GM19324 (cell line): ENCODE data around the gene ACYP1.
"Not testable (repeated sequence)": the region's sequence is repeated elsewhere in the genome, so short reads cannot be mapped to it uniquely, and the experiment has no call there.

Source experiments
- ATAC-seq: cut with Tn5 transposase; IDR thresholded peaks from one replicate; pipeline ENCODE4 v1.9.1; 2021; ENCODE audit warnings: mild to moderate bottlenecking, moderate library complexity; ENCODE audit not compliant: unreplicated experiment, low FRiP score

ACYP1 gene

DNA sequence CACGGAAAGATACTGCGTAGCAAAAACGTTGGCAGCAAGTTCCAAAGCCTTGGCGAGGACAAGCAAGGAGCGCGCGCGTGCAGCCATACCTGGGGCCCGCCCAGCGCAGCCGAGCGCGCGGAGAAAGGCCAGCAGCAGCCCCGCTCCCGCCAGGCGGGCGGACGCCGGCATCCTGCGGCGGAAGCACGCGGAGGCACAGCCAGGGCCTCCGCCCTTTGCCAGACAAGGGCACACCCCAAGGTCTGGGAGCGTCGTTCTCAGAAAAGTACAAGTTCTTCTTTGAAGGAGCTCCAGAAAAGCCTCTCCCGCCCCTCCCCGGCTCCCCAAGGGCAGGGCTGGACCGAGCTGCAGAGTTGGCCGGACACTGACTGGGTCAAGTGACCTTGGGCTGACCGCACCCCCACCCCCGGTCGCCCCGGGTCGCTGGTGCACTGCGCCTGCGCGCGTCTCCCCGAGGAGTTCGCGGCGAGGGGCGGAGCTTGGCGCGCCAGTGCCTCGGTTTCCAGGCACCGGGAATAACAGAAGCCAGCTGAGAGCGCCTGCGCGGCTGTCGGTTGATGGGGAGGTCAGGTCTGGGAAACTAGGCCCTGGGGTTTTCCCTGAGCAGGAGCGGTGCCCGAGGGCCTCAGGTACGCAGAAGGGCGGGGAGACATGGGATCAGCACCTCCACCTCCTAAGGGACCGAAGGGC lies 5.4 kb upstream of the ACYP1 start, which contains the start of gene ZC2HC1C:
TSS of gene ZC2HC1C (plus strand) at position 521 of the 690 bp plus-strand sequence. CDS start 933 bp downstream, outside the sequence.
- peak; percentile 71 for ATAC-seq

DNA sequence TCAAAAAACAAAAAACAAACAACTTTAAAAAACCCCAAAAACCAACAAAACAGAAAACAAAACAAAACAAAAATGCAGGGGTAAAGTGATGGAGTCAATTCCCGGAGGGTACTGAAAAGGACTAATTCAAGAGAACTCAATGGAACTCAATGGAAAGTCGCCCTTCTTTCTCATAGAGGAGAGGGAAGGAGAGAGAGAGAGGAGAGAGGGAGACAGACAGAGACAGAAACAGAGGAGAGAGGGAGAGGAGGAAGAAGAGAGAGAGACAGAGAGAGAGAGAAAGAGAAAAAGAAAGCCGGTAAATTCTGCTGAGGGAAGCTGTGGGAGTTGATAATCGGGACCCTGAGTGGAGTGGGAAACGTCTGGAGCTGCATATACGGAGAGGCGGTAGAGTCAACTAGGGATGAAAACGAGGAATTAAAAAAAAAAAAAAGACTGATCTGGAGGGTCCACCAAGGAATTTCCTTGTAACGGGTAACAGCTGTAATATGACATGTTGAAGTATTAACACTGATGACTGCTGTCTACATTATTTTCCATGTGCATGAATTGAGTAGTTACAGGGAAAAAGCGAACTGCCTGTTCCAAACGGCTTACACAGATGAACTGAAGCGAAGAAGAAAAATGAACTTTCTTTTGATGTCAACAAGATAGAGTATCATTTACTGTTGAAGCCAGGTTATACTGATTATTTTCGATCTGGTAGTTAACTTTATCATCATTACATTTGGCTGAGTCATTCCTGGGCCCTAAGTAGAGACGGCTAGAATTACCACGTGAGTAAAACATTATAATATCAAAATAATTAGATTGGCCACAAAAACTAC lies 4.7 kb upstream of the ACYP1 start:
- no peak for ATAC-seq

DNA sequence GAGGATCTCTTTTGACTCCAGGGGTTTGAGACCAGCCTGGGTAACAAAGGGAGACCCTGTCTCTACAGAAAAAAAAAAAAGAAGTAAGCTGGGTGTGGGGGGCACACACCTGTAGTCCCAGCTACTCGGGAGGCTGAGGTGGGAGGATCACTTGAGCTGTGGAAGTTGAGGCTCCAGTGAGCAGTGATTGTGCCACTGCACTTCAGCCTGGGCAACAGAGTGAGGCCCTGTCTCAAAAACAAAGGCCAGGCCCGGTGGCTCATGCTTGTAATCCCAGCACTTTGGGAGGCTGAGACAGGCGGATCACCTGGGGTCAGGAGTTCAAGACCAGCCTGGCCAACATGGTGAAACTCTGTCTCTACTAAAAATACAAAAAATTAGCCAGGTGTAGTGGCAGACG lies 3.9 kb upstream of the ACYP1 start:
- ATAC-seq = not testable (repeated sequence)

DNA sequence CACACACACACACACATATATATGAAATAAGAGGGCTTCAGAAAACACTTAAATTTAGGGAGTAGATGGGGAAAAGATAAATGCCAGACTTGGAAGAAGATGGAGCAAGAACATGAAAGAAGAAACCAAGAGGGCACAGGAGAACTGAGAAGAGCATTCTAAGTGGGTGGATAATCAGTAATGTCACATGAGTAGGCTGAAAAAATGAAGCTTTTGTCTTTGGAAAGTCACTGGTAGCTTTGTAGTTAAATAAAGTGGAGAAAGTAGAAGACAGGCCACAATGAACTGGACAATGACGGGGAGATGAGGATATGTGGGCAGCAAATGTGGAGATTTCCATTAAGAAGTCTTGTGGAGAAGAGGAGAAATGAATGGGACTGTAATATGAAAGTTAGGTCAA lies 3.4 kb upstream of the ACYP1 start:
- ATAC-seq = no peak

DNA sequence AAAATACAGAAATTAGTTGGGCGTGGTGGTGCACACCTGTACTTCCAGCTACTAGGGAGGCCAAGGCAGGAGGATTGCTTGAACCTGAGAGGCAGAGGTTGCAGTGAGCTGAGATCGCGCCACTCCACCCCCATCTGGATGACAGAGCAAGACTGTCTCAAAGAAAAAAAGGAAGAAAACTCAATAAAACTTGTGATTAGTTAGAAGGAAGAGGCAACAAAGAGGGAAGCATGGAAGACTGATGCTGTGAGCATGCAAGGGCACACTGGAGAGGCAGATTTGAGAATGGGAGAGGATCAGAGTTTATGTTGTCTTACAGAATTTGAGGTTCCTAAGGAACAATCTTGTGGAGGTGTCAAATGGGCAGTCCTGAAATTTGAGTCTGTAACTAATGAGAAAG lies 2.9 kb upstream of the ACYP1 start:
- no peak for ATAC-seq

DNA sequence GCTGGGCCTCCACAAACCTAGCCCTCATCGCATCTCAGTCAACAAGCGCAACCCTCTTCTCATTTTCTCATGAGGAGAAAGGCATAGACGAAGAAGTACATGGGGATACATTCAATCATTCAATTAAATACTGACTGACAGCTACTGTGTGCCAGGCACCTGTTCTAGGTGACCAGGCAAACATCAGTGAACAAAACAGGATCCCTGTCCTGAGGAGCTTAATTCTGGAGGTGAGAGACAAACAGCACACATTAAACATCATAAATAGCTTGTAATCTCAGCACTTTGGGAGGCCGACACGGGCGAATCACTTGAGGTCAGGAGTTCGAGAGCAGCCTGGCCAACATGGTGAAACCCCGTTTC lies 362 bp upstream of the ACYP1 start:
- ATAC-seq = peak; percentile 10

DNA sequence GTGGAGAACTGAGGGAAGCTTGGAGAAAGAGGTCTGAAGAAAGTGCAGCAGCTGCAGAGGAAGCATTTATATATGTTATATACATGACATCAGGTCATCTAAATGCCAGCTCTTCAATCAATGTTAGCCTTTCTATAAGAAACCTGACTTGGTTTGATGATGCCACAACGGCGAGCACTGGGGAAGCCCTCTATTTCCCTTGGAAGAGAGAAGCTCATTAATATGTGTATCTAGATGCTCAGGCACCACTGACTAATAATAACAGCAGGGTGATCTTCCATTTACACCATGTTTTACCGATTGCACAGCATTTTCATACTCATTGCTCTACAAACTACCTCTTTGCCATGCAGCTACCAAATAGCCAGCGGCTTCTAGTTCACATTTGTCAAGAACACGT lies 811 bp downstream of the ACYP1 start:
- ATAC-seq = no peak

DNA sequence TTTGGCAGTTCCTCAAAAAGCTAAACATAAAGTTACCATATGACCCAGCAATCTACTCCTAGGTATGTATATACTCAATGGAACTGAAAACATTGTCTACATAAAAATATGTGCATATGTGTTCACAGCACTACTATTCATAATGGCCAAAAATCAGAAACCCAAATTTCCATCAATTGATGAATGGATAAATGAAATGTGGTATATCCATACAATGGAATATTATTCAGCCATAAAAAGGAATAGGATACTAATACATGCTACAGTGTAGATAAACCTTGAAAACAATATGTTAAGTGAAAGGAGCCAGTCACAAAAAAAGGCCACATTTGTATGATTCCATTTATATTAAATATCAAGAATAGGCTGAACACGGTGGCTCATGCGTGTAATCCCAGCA lies 3.4 kb downstream of the ACYP1 start:
- no peak for ATAC-seq

DNA sequence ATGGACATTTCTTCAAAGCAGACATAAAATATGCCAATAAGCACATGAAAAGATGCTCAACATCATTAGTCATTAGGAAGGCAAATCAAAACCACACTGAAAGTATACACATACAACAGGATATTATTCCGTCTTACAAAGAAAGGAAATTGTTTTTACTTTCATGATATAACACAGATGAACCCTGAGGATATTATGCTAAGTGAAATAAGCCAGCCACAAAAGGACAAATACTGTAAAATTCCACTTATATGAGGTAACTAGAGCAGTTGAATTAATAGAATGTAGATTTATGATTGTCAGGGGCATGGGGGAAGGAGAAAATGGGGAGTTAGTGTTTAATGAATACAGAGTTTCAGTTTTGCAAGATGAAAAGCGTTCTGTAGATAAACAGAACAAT lies 4.2 kb downstream of the ACYP1 start:
- no peak for ATAC-seq

DNA sequence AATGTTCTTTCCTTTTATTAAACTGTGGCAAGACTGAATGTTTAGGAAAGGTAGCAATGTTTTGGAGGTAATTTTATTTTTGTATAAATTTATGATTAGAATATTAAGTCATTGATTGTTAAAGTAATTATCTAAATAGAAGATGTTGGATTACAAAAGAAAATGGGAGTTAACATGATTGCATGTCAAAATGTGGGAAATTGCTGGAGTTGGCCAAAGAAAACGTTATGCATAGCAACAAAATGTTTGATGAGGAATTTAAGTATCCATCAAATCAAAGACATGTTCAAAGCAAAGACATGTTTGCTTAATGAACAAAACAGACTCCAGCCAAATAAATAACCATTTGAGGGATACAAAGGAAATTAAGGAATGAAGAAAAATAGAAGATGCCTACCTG lies 9.4 kb downstream of the ACYP1 start:
- ATAC-seq = no peak

DNA sequence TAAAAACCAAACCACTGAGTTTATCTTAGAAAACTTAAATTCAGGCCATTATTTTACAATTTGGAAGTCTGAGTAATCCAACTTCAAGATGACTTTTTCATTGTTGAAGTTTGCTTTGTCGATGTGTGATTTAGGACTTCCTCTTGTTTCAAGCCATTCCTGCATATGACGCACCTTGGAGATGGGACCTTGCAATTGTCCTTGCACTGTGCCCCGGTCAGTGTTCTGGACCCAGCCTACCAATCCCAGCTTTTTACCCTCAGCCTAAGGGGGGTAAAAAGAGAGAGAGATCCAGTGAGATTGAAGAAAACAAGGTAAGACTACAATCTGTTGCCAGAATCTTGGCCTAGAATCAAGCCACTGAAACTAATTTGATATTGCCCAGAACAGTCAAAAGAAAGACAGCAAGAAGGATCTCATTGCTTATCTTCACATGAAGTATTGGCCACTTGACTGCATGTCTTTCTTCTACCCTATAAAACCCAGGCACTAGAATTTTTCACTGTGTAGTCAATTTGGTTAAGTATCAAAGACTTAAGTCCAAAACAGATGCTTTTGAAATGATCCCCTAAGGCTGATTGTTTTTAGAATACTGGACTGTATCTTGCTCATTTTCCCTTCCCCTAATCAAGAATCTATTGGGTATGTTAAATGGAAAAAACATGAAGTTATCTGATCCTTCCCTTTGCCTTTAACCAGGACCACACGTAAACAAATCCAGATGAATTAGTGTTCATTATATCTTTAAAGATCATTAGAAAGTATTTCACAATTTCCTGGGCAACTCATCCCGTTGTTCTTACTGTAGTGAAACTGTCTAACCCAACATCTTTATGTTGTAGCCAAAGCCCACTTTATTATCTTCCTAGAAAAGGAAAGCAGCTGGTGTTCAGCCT lies 10.2 kb downstream of the ACYP1 start:
- no peak for ATAC-seq

DNA sequence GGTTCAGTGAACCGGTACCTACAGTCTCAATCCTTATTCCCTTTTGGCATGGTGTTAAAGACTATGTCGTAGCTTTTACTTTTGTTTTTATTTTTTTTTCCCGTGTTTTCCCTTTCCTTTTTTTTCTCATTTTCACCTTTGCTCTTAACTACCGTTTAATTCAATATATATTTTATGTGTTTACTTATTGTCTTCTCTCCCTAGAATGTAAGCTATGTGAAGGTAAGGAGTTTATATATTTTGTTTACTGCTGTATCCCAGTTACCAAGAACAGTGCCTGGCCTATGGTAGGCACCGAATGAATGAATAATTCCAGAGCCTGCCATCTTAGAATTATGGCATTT lies 12.3 kb downstream of the ACYP1 start:
- ATAC-seq = no peak

DNA sequence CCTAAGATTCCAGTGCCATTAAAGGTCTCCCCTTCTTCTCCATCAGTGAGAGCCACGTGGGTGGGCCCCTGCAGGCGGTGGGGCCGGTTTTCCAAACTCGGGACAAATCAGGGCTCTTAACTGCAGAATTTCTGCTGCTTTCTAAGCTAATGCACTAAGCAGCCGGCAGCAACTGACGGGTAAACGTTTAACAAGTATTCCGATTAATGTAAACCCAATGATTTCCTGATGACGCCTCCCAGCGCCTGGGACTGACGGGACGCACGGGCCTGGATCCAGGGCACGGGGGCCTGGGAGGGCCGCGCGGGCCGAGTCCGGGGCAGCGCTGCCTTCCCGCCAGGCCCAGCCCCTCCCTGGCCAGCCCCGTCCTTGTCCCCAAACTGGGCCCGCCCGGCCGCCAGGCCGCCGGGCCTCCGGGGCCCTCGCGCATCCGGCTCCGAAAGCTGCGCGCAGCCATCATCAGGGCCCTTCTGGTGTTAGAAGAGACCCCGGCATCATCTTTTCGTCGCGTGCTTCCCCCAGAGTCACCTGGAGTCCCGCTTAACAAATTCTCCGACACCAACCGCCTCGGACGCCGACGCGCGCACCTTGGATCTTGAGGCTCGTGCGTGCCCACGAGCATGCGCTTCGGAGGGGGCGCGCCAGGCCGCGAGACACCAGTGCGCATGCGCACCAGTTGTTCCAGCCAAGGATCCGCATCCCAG lies 12.8 kb downstream of the ACYP1 start, which contains the start of gene MLH3:
TSS of gene MLH3 (minus strand) at position 616 of the 704 bp plus-strand sequence. CDS start 1,812 bp downstream, outside the sequence.
- peak; percentile 75 for ATAC-seq

DNA sequence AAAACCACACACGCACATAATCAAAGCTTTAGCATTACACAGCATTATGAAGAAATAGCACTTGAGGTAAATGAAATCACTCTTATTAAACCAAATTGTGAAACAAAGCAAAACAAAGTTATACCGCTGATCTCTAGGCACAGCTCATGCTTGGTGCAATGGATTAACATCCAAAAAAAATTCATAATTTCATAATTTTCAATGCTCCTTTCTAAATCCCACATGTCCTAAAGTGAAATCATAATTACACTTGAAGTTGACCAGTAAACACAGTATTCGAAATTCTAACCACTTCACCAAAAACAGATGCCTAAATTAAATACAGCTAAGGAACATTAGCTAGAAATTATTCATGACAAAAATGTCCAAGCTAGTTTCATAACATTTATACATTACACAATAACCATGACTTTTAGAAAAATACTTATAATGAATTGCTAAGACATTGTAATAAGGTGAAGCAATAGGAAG lies 14.1 kb downstream of the ACYP1 start:
- ATAC-seq = no peak

DNA sequence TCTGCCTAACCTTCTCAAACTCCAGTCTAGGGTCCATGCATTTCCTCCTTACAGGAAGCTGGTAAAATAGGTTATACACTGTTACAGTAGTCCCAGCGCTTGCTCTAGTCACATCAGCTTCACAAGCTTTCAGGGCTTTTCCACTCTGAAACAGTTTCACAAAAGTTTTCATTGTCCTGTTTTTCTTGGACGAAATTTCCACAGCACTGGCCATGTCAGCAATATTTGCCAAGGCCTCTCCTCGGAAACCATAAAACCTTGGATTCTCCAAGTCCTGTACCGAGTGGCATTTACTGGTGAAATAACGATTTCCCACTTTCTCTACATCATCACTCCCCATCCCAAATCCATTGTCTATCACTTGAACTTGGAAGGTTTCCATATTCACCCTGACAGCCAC lies 14.7 kb downstream of the ACYP1 start:
- ATAC-seq = no peak

DNA sequence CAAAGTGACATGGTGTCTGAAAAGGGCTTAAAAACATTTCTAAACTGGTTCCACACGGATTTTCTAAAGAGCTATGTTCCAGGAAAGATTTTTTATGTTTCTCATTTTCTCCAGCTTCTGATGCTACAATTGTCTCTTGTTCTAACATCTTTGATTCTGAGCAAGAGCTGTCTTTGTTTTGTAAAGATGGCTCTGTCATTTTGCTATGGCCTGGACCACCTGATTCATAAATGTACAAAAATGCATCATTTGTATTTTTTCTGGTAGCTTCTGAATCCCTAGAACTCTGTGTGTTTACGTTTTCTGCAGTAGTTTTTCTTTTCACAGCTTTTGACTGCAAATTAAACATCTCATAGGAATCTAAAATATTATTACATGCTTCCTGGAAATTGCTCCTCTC lies 15.7 kb downstream of the ACYP1 start:
- no peak for ATAC-seq

DNA sequence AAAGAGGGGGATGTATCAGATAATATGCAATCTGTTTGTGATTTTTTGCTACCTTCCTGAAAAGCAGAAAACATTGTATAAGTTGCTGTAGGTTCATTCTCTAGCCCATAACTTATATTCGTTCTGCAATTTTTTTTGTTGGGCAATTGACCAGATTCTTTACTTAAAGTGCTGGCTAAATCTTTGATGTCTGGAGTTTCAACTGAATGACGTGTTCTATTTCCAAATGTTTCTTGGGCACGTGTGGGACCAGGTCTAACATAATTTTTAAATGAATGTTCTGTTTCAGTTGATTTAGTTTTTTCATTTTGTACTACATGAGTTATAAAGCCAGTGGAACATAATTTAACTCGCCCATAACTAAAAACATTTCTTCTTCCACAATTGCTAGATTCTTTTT lies 16.3 kb downstream of the ACYP1 start:
- ATAC-seq = no peak

DNA sequence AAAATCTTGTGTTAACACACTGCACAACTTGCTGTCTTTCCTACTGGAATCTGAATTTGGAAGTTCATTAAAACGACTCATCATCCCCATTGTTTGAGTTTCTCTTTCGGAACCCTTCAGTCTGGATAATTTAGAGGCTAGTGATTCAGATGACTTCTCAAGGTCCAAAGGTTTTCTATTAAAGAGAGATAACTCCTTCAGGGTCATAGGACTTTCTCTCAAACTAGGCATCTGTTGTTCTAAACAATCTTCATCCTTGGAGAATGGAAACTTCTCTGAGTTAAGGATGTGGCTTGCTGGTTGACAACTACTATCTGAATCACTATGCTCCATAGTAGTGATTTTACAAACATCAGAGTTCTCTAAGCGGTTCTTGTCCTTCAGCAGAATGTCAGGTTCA lies 16.9 kb downstream of the ACYP1 start:
- no peak for ATAC-seq

DNA sequence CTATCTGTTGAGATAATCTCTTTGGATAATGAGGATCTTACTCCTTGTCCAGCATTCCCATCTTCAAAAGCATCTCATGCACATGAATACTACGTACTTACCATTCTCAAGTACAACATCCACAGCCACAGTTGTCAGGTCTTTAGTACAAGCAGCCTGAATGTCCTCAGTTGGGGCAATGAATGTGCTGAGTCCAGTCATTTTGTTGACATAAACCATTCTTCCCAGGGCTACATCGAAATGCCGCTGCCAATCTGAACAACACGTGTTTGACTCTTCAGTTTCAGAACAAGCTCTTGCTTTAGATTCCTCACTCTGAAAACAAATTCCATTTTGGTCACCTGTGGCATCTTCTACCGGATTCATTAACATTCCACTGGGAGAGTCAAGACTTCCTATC lies 17.5 kb downstream of the ACYP1 start:
- no peak for ATAC-seq

DNA sequence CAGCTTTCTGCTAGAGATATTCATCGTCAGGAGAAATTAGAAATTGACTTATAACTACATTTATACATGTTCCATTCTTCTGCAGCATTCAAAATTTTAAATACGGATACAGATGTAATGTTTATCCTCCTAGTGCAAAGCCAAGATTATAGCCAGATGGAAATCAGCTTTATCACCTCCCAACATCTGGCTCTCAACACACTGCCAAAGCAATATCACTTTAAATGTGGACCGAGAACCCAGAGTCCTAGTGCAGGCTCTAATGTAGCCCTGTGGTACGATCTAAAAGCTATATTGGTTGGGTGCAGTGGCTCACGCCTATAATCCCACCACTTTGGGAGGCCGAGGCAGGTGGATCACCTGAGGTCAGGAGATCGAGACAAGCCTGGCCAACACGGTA lies 19.1 kb downstream of the ACYP1 start:
- ATAC-seq = no peak
